ENCODE measurements around the gene EHD4. TPM values are rescaled to one million over a fixed set of nuclear protein-coding genes. Genes with fewer than 3 reads are reported as not detected.

EHD4 gene
- polyA plus RNA-seq, 1 of the 3 experiments (the other 2 are of a cell fraction), result 17.5 TPM

DNA sequence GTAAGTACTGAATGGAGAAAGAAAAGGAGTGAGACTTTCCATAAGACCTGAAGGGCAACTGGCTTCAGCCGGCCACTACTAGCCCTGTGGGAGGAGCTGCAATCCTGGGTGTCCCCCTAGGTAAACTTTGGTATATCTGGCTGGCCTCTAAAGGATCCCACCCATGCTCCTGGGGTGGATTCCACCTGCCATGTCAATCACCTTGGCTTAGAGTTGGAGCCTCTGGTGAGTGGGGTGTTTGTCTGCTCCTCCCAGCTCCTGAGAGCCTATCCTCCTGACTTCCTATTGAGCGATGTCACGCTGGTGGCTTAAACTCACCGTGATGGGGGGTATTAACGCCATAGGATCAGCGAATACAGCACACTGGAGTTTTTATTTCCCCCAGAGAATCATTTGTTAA, 81.1 kb downstream of the EHD4 start:
- no peak overlapping the region for H3K9ac ChIP-seq
- no peak overlapping the region for H3K4me2 ChIP-seq
- H3K36me3 ChIP-seq (replicated peaks in 1 of 2; ENCODE audit: control insufficient read depth in 1 of 2, insufficient read depth in 2 of 2, low read length in 1 of 2), result no peaks in the 10 kb centered on the region
- no peaks in the 10 kb centered on the region for H4K20me1 ChIP-seq (ENCODE audit: insufficient read depth)
- no peaks in the 10 kb centered on the region for H3K79me2 ChIP-seq (ENCODE audit: insufficient read depth)
- no peak overlapping the region for H3K27ac ChIP-seq (ENCODE audit: low read depth in 2 of 2, low read length in 1 of 2)
- H3F3A ChIP-seq (replicated peaks; ENCODE audit: insufficient read depth), result peaks cover 9% of the 10 kb centered on the region
- H3K9me2 ChIP-seq, result no peaks in the 10 kb centered on the region
- DNase-seq, result no peak
- 88% methylated on average over 6 of the region's 6 CpGs for WGBS (ENCODE audit: low lambda C conversion rate)
- TF ChIP-seq FOXJ3 (CRISPR knock-in tag; IDR thresholded peaks at IDR 0.05) (no peak), RAD21 (IDR thresholded peaks at IDR 0.05; ENCODE audit: low read length) (no peak), GATA2 (CRISPR knock-in tag; IDR thresholded peaks at IDR 0.05) (no peak), TEAD4 (IDR thresholded peaks at IDR 0.05; ENCODE audit: borderline replicate concordance, insufficient read depth) (no peak), EP300 (IDR thresholded peaks at IDR 0.05; ENCODE audit: borderline replicate concordance in 1 of 2, low read depth in 1 of 2, low read length in 1 of 2) (no peak), TCF12 (IDR thresholded peaks at IDR 0.05) (no peak), CHD2 (IDR thresholded peaks at IDR 0.05; ENCODE audit: low read length, partially characterized antibody) (no peak), FOXM1 (IDR thresholded peaks at IDR 0.05; ENCODE audit: low read depth) (no peak), RXRA (IDR thresholded peaks at IDR 0.05; ENCODE audit: borderline replicate concordance, low read depth) (no peak), MEF2A (IDR thresholded peaks at IDR 0.05; ENCODE audit: borderline replicate concordance, low read depth) (no peak)
- TF ChIP-seq, protein P1, sequence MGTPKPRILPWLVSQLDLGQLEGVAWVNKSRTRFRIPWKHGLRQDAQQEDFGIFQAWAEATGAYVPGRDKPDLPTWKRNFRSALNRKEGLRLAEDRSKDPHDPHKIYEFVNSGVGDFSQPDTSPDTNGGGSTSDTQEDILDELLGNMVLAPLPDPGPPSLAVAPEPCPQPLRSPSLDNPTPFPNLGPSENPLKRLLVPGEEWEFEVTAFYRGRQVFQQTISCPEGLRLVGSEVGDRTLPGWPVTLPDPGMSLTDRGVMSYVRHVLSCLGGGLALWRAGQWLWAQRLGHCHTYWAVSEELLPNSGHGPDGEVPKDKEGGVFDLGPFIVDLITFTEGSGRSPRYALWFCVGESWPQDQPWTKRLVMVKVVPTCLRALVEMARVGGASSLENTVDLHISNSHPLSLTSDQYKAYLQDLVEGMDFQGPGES (IDR thresholded peaks at IDR 0.05; ENCODE audit: low read depth, low read length), result no peak
- no peak overlapping the region for H2AFZ ChIP-seq (ENCODE audit: low read depth)
- no peaks in the 10 kb centered on the region for H3K27me3 ChIP-seq (ENCODE audit: insufficient read depth)
- no peak overlapping the region for H3K4me3 ChIP-seq (ENCODE audit: low read depth in 2 of 2, low read length in 1 of 2)
- CTCF ChIA-PET, result interaction anchor here (1.5 to 6.1 kb wide), 3 partner anchors 12 to 16 kb away, joined by 3 to 52 read pairs (median 6); no protein-coding TSS in a partner anchor
- POLR2A ChIA-PET, result no interaction called here
- H3K4me1 ChIP-seq (ENCODE audit: control insufficient read depth in 1 of 2, insufficient read depth in 2 of 2, low read depth in 1 of 2, low read length in 1 of 2), result peaks cover 12 to 42% of the 10 kb centered on the region in 2 experiments; a peak in 3 of 4 replicates
- H3K9me3 ChIP-seq, result no peaks in the 10 kb centered on the region

DNA sequence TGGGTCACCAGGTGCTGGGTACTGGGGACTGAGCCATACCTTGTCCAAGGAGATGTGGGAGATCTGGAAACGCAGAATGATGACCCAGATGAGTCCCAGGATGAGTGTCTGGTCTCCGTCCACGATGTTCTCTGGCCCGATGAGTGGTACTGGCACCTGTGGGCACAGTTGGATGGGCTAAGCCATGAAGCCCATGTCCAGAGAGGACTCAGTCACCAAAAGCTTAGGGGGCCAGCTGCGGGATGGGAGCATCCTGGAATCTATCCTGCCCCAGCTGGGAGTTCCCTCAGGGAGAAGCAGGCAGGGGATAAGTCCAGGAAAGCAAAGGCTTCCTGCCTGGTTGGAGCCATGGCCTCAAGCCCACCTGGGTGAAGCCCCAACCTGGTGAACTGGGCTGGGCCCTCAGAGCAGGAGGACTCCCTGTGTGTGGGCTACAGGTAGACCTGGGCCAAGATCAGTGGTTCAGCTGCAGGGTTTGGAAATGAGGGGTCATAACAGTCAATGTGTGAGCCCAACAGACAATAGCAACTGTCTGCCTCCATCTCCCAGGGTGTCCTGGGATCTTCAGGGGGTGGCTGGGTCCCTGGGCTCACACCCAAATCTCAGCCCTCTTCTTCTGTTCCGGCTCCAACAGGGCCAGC, 82.2 kb downstream of the EHD4 start:
- Histone ChIP-seq H3K9ac (no peak overlapping the region), H3K4me3 (ENCODE audit: low read depth in 2 of 2, low read length in 1 of 2) (no peak overlapping the region), H3K9me2 (no peaks in the 10 kb centered on the region), H3K27me3 (ENCODE audit: insufficient read depth) (no peaks in the 10 kb centered on the region), H3K79me2 (ENCODE audit: insufficient read depth) (no peaks in the 10 kb centered on the region), H4K20me1 (ENCODE audit: insufficient read depth) (no peaks in the 10 kb centered on the region), H3K4me1 (ENCODE audit: control insufficient read depth in 1 of 2, insufficient read depth in 2 of 2, low read depth in 1 of 2, low read length in 1 of 2) (peaks cover 11 to 37% of the 10 kb centered on the region in 2 experiments; a peak in 3 of 4 replicates), H3K4me2 (no peak overlapping the region), H3K27ac (ENCODE audit: low read depth in 2 of 2, low read length in 1 of 2) (no peak overlapping the region), H3F3A (replicated peaks; ENCODE audit: insufficient read depth) (peaks cover 5% of the 10 kb centered on the region), H2AFZ (ENCODE audit: low read depth) (no peak overlapping the region), H3K36me3 (replicated peaks in 1 of 2; ENCODE audit: control insufficient read depth in 1 of 2, insufficient read depth in 2 of 2, low read length in 1 of 2) (no peaks in the 10 kb centered on the region), H3K9me3 (no peaks in the 10 kb centered on the region)
- CTCF ChIA-PET, result interaction anchor here (1.5 to 6.1 kb wide), 2 partner anchors 13 to 15 kb away, joined by 3 to 52 read pairs; no protein-coding TSS in a partner anchor
- POLR2A ChIA-PET, result no interaction called here
- DNase-seq, result no peak
- TF ChIP-seq, protein P1 (IDR thresholded peaks at IDR 0.05; ENCODE audit: low read depth, low read length), result no peak
- TF ChIP-seq GATA2 (CRISPR knock-in tag; IDR thresholded peaks at IDR 0.05) (no peak), NFIC (IDR thresholded peaks at IDR 0.05; ENCODE audit: borderline replicate concordance) (no peak)
- 90% methylated on average over 5 of the region's 6 CpGs for WGBS (ENCODE audit: low lambda C conversion rate)

All from SK-N-SH (cell line).